NB4 (cell line): Measurements from ENCODE around the gene SLC2A14.

ENCODE experiments used
- CTCF ChIP-seq: IDR thresholded peaks from one replicate; pipeline ENCODE4 v1.5.1; 2012; ENCODE audit warnings: low read depth, low read length
- MAX ChIP-seq: IDR thresholded peaks from 2 replicates; pipeline ENCODE4 v1.6.1; 2011; ENCODE audit warnings: low read depth, low read length
- MYC ChIP-seq: IDR thresholded peaks from 2 replicates; pipeline ENCODE4 v1.6.1; 2011; ENCODE audit warnings: low read depth, low read length
- POLR2A ChIP-seq: IDR thresholded peaks from 2 replicates; pipeline ENCODE4 v1.6.1; 2011; ENCODE audit warnings: mild to moderate bottlenecking; ENCODE audit not compliant: insufficient read length; ENCODE audit errors: extremely low read depth

GRCh38 chr12:7868391-7868790 lies 4.3 kb downstream of the SLC2A14 start:
- TF ChIP-seq CTCF (no peak), POLR2A (no peak), MAX (no peak), MYC (no peak)
